Stimulated activated CD8-positive, alpha-beta memory T cell treated with anti-CD3 and anti-CD28 coated beads, Interleukin-7, amount 100 ng/mL, for 1 hour (primary cell): ENCODE data around the gene MME.

Source experiments
- DNase-seq, 2 donors: peaks; one replicate each; pipeline ENCODE4 v3.0.0-alpha.2; 2020; ENCODE audit warnings: low read depth in 2 of 2

Gene MME

GRCh38 chr3:155232605-155233004 is 152.5 kb downstream of the MME start:
- DNase-seq: no peak

DNA sequence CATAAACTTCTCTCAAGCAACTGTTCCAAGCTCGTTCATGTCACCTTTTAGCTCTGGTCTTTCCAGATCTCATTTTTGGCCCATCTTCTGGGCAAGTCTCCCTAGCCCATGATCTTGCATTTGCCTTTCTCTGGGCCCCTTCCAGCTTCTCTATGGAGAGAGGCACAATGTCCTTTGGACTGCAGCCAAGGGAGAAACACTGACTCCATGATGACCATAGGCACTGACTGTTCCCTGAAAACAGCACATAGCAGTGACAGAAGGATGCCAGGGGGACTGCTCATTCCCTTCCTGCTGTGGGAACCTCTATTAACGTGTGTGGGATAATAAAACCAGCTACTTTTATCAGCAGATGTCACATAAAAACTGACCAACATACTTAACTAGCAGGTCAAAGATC is 153.1 kb downstream of the MME start:
- DNase-seq: no peak
